Prostate gland (tissue), 2 donors: ENCODE data around the gene SLC34A3. TPM values are rescaled to one million over a fixed set of nuclear protein-coding genes. Genes with fewer than 3 reads are reported as not detected.

ENCODE experiments used
- DNase-seq: peaks from one replicate; pipeline ENCODE4 v3.0.0-alpha.2; 2019; ENCODE audit warnings: low spot score
- H3K27ac ChIP-seq, 2 donors: fragments of 200-600 bp; sonication (generic); 2 replicates each; pipeline ENCODE4 v1.5.1; 2017 to 2019
- H3K27me3 ChIP-seq: fragments of 200-600 bp; sonication (generic); replicated peaks from 2 replicates; pipeline ENCODE4 v1.5.1; 2019; ENCODE audit not compliant: insufficient read depth
- H3K36me3 ChIP-seq, 2 donors: fragments of 200-600 bp; sonication (generic); 1 replicate in 1 of 2; 2 replicates in 1 of 2; pipeline versions ENCODE4 v1.5.1 to v1.8.1; 2017 to 2019
- H3K4me1 ChIP-seq: fragments of 200-600 bp; sonication (generic); replicated peaks from 2 replicates; pipeline ENCODE4 v1.5.1; 2019
- H3K4me3 ChIP-seq, 2 donors: fragments of 200-600 bp; sonication (generic); 2 replicates each; pipeline ENCODE4 v1.5.1; 2017 to 2019
- H3K9me3 ChIP-seq: fragments of 200-600 bp; sonication (generic); 2 replicates; pipeline ENCODE4 v1.5.1; 2017
- POLR2A ChIP-seq: fragments of 450-650 bp; IDR thresholded peaks from one replicate; pipeline ENCODE4 v1.6.1; 2016; ENCODE audit warnings: antibody characterized with exemption, mild to moderate bottlenecking
- POLR2AphosphoS5 ChIP-seq: sonication (generic); formaldehyde crosslinking; IDR thresholded peaks from one replicate; pipeline ENCODE4 v1.6.1; 2017; ENCODE audit warnings: antibody characterized with exemption
- WGBS: methylation state at CpG from one replicate; pipeline ENCODE4 v1.1.5; 2018; 5-methylcytosine and 5-hydroxymethylcytosine counted together
- intact Hi-C: fragments of 100-400 bp; cut with DNase I; formaldehyde crosslinking; loops from one replicate; pipeline ENCODE4 v1.14.2; 2022
- total RNA-seq, 2 donors: library from RNA; depleted of rRNA; stranded (reverse); fragments of >200 nt; gene quantifications; one replicate each; pipeline ENCODE4 v1.1.0, GENCODE V29; 2016
- TF ChIP-seq, protein P1 (sequence below), 4 experiments: fragments of 200-600 bp in 2 of 4; fragments of 450-650 bp in 2 of 4; sonication (generic) in 2 of 4; IDR thresholded peaks; 1 replicate in 3 of 4; 2 replicates in 1 of 4; pipeline ENCODE4 v1.5.1; 2016 to 2019; ENCODE audit warnings: antibody characterized with exemption in 4 of 4, mild to moderate bottlenecking in 2 of 4, moderate library complexity in 2 of 4

Gene SLC34A3
- total RNA-seq, 2 donors from 2014 or later: 0.57 TPM; not detected in 1

DNA sequence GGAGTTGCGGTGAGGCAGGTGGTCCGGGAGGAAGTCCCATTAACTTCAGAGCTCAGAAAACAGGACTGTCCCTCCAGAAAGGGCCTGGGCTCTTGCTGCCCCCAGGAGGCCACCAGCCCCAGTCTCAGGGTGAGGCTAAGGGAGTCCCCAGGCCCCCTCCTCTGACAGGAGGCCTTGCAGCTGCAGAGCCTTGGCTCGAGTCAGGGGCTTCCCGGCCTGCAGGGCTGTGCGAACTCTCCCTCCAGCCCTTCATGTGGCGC is 17.1 kb downstream of the SLC34A3 start:
- Histone ChIP-seq H3K27me3 (no peaks in the 10 kb centered on the region), H3K36me3 (peaks cover 0 to 8% of the 10 kb centered on the region in 2 donors), H3K4me1 (peaks cover 2% of the 10 kb centered on the region), H3K27ac (no peak overlapping the region), H3K9me3 (no peaks in the 10 kb centered on the region), H3K4me3 (no peak overlapping the region)
- no peak for DNase-seq
- no peak for TF ChIP-seq POLR2A
- TF ChIP-seq, protein P1, sequence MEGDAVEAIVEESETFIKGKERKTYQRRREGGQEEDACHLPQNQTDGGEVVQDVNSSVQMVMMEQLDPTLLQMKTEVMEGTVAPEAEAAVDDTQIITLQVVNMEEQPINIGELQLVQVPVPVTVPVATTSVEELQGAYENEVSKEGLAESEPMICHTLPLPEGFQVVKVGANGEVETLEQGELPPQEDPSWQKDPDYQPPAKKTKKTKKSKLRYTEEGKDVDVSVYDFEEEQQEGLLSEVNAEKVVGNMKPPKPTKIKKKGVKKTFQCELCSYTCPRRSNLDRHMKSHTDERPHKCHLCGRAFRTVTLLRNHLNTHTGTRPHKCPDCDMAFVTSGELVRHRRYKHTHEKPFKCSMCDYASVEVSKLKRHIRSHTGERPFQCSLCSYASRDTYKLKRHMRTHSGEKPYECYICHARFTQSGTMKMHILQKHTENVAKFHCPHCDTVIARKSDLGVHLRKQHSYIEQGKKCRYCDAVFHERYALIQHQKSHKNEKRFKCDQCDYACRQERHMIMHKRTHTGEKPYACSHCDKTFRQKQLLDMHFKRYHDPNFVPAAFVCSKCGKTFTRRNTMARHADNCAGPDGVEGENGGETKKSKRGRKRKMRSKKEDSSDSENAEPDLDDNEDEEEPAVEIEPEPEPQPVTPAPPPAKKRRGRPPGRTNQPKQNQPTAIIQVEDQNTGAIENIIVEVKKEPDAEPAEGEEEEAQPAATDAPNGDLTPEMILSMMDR (IDR thresholded peaks at IDR 0.05): no peak
- TF ChIP-seq POLR2AphosphoS5: no peak
- 69% methylated on average over 6 of the region's 6 CpGs for WGBS
- intact Hi-C loops: no loop called here

- Histone ChIP-seq H3K36me3 (no peaks in the 10 kb centered on the region), H3K4me3 (no peak overlapping the region), H3K9me3 (no peaks in the 10 kb centered on the region), H3K27ac (no peak overlapping the region), H3K27me3 (no peaks in the 10 kb centered on the region), H3K4me1 (no peaks in the 10 kb centered on the region)
- DNase-seq: no peak
- intact Hi-C loops: no loop called here
- TF ChIP-seq POLR2AphosphoS5 (no peak), POLR2A (no peak)
- TF ChIP-seq, protein P1 (IDR thresholded peaks at IDR 0.05): no peak
- WGBS: 60% methylated on average over 18 of the region's 18 CpGs
Measured at GRCh38 chr9:137250329-137251193, 19.9 kb downstream of the SLC34A3 start.

GRCh38 chr9:137251194-137251461 is 20.4 kb downstream of the SLC34A3 start, which contains the start of gene STPG3:
Gene STPG3 (plus strand): TSS chr9:137251286. CDS start chr9:137251287, 1 bp downstream.
- DNase-seq: no peak
- H3K27ac ChIP-seq: no peak within 1 kb of the TSS
- TF ChIP-seq, protein P1 (IDR thresholded peaks at IDR 0.05): no peak
- TF ChIP-seq POLR2A: no peak
- TF ChIP-seq POLR2AphosphoS5: no peak
- no peaks in the 10 kb centered on the region for H3K36me3 ChIP-seq
- H3K4me1 ChIP-seq: peaks cover 3% of the 10 kb centered on the region
- H3K4me3 ChIP-seq: no peak within 1 kb of the TSS
- intact Hi-C loops: no loop called here
- no peaks in the 10 kb centered on the region for H3K9me3 ChIP-seq
- no peaks in the 10 kb centered on the region for H3K27me3 ChIP-seq
- 71% methylated on average over 4 of the region's 4 CpGs for WGBS

GRCh38 chr9:137251490-137252268 is 21.0 kb downstream of the SLC34A3 start:
- 90% methylated on average over 22 of the region's 22 CpGs for WGBS
- H3K4me3 ChIP-seq: no peak overlapping the region
- no peak for TF ChIP-seq POLR2AphosphoS5
- H3K27ac ChIP-seq: no peak overlapping the region
- H3K36me3 ChIP-seq: no peaks in the 10 kb centered on the region
- H3K27me3 ChIP-seq: no peaks in the 10 kb centered on the region
- no peaks in the 10 kb centered on the region for H3K9me3 ChIP-seq
- peaks cover 9% of the 10 kb centered on the region for H3K4me1 ChIP-seq
- DNase-seq: no peak
- intact Hi-C loops: no loop called here

DNA sequence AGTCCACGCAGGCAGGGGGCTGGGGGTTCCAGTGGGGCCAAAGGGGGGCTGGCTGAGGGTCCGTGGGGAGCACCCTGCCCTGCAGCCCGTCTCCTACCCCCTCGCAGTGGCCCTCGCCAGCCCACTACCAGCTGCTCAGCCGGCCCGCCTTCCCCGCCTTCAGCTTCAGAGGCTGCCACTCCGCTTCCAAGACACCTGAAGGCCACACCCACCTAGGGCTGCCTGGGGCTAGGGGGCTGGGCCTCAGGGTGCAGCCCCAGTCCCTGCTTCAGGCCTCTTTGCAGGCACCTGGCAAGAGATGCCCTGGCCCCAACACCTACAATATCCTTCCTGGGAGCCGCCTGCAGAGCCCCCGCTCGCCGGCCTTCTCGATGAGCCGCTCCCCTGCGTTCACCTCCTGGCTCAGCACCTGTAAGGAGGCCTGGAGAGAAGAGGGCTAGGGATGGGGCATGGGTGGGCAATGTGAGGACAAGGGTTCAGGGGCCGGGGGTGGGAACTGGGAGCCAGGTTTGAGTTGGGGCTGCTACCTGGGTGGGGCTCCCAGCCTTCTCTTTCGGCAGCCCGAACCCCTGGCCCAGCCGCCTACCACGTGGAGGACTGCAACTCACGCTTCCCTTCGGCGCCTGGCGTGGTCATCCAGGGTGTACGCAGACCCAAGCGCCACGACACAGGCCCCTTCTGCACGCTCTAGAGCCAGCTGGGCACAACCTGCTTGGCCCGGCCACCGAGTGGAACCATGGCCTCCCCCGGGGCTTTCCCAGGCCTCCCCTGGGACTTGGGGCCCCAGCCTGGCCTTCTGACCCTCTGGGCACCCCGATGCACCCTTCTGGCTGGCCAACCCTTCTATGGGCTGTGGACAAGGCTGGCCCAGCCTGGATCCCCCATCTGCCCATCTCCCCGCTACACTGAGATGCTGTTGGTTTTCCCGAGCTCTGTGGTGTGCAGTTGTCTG is 22.1 kb downstream of the SLC34A3 start:
- WGBS: 83% methylated on average over 35 of the region's 35 CpGs
- TF ChIP-seq, protein P1 (IDR thresholded peaks at IDR 0.05): no peak
- no peak for TF ChIP-seq POLR2A
- TF ChIP-seq POLR2AphosphoS5: no peak
- intact Hi-C loops: no loop called here

More for the DNA sequence above, 22.1 kb downstream of the SLC34A3 start:
- no peak overlapping the region for H3K4me3 ChIP-seq
- H3K27me3 ChIP-seq: no peaks in the 10 kb centered on the region
- H3K27ac ChIP-seq: no peak overlapping the region
- no peak for DNase-seq
- no peaks in the 10 kb centered on the region for H3K9me3 ChIP-seq
- H3K4me1 ChIP-seq: peaks cover 12% of the 10 kb centered on the region
- no peaks in the 10 kb centered on the region for H3K36me3 ChIP-seq
